HEK293 (cell line): Measurements from ENCODE around the gene ZCCHC2.

Experiments
- CTCF ChIA-PET: fragments of 350-600 bp; formaldehyde crosslinking; extraction: SDS; loops from one replicate; lab custom pipeline; 2021; ENCODE audit warnings: antibody characterized with exemption; lab: Yijun Ruan, JAX
- POLR2A ChIA-PET: fragments of 300-600 bp; formaldehyde crosslinking; extraction: SDS; loops from one replicate; lab custom pipeline; 2020; ENCODE audit warnings: antibody characterized with exemption, inconsistent platforms; lab: Yijun Ruan, JAX
- H3K27ac ChIP-seq: fragments of 200-500 bp; sonication (Bioruptor generic); 2 replicates; pipeline ENCODE4 v1.5.1; 2014; ENCODE audit warnings: low read depth, low read length, control low read depth, inconsistent platforms; ENCODE audit errors: extremely low read depth
- H3K36me3 ChIP-seq, 2 experiments: fragments of 200-500 bp in 1 of 2; sonication (Bioruptor generic) in 1 of 2; 1 replicate in 1 of 2; 2 replicates in 1 of 2; pipeline ENCODE4 v1.5.1; 2014 to 2017; ENCODE audit warnings: inconsistent platforms in 2 of 2, low read length in 2 of 2; ENCODE audit not compliant: control insufficient read depth in 2 of 2, insufficient read depth in 1 of 2
- H3K4me1 ChIP-seq: fragments of 200-500 bp; sonication (Bioruptor generic); 2 replicates; pipeline ENCODE4 v1.5.1; 2014; ENCODE audit warnings: mild to moderate bottlenecking, low read length, inconsistent platforms; ENCODE audit not compliant: control insufficient read depth, insufficient read depth
- H3K4me3 ChIP-seq: 2 replicates; pipeline ENCODE4 v1.5.1; 2011; ENCODE audit warnings: low read depth, mild to moderate bottlenecking, control low read depth, low read length, moderate library complexity
- H3K9me3 ChIP-seq: fragments of 200-500 bp; sonication (Bioruptor generic); 2 replicates; pipeline ENCODE4 v1.5.1; 2014; ENCODE audit warnings: low read depth, low read length, inconsistent platforms; ENCODE audit not compliant: control insufficient read depth, insufficient read depth
- BCL11A ChIP-seq: fragments of 450-650 bp; formaldehyde crosslinking; IDR thresholded peaks from 2 replicates; pipeline ENCODE4 v1.5.1; 2016; ENCODE audit warnings: low read depth, missing biosample characterization, missing genetic modification characterization
- ZNF114 ChIP-seq: fragments of 450-650 bp; formaldehyde crosslinking; IDR thresholded peaks from 2 replicates; pipeline ENCODE4 v1.5.0; 2017; ENCODE audit warnings: missing biosample characterization, missing genetic modification characterization
- ZNF138 ChIP-seq: fragments of 450-650 bp; formaldehyde crosslinking; IDR thresholded peaks from 2 replicates; pipeline ENCODE4 v1.5.1; 2016; ENCODE audit warnings: missing biosample characterization, missing genetic modification characterization, borderline replicate concordance
- ZNF2 ChIP-seq: fragments of 450-650 bp; formaldehyde crosslinking; IDR thresholded peaks from 2 replicates; pipeline ENCODE4 v1.5.1; 2016; ENCODE audit warnings: missing biosample characterization, missing genetic modification characterization
- ZNF311 ChIP-seq: fragments of 450-650 bp; formaldehyde crosslinking; IDR thresholded peaks from 2 replicates; pipeline ENCODE4 v1.5.1; 2017; ENCODE audit warnings: missing biosample characterization, missing genetic modification characterization, borderline replicate concordance
- ZNF335 ChIP-seq: fragments of 450-650 bp; formaldehyde crosslinking; conservative IDR thresholded peaks from 2 replicates; pipeline ENCODE4 v1.5.1; 2016; ENCODE audit warnings: missing biosample characterization, missing genetic modification characterization
- ZNF366 ChIP-seq: fragments of 450-650 bp; formaldehyde crosslinking; conservative IDR thresholded peaks from 2 replicates; pipeline ENCODE4 v1.5.1; 2016; ENCODE audit warnings: missing biosample characterization, missing genetic modification characterization
- ZNF501 ChIP-seq: fragments of 450-650 bp; formaldehyde crosslinking; IDR thresholded peaks from 2 replicates; pipeline ENCODE4 v1.5.1; 2016; ENCODE audit warnings: missing biosample characterization, missing genetic modification characterization
- ZNF610 ChIP-seq: fragments of 450-650 bp; formaldehyde crosslinking; IDR thresholded peaks from 2 replicates; pipeline ENCODE4 v1.5.1; 2016; ENCODE audit warnings: missing biosample characterization, missing genetic modification characterization, borderline replicate concordance
- ZNF626 ChIP-seq: fragments of 450-650 bp; sonication (Bioruptor Pico); formaldehyde crosslinking; IDR thresholded peaks from 2 replicates; pipeline ENCODE4 v1.5.1; 2018; ENCODE audit warnings: missing biosample characterization, missing genetic modification characterization, inconsistent platforms
- ZNF664 ChIP-seq: fragments of 450-650 bp; formaldehyde crosslinking; IDR thresholded peaks from 2 replicates; pipeline ENCODE4 v1.5.1; 2016; ENCODE audit warnings: missing biosample characterization, missing genetic modification characterization
- ZNF792 ChIP-seq: fragments of 450-650 bp; formaldehyde crosslinking; IDR thresholded peaks from 2 replicates; pipeline ENCODE4 v1.5.1; 2016; ENCODE audit warnings: missing biosample characterization, missing genetic modification characterization
- ZSCAN23 ChIP-seq: fragments of 450-650 bp; formaldehyde crosslinking; IDR thresholded peaks from 2 replicates; pipeline ENCODE4 v1.5.1; 2016; ENCODE audit warnings: missing biosample characterization, missing genetic modification characterization
- ZXDB ChIP-seq: fragments of 450-650 bp; formaldehyde crosslinking; IDR thresholded peaks from 2 replicates; pipeline ENCODE4 v1.5.1; 2016; ENCODE audit warnings: missing biosample characterization, missing genetic modification characterization
- TF ChIP-seq, protein P1 (sequence below): fragments of 450-650 bp; formaldehyde crosslinking; IDR thresholded peaks from 2 replicates; pipeline ENCODE4 v1.5.1; 2016; ENCODE audit warnings: missing biosample characterization, missing genetic modification characterization
- TF ChIP-seq, protein P2 (sequence below): fragments of 450-650 bp; formaldehyde crosslinking; IDR thresholded peaks from 2 replicates; pipeline ENCODE4 v1.5.1; 2016; ENCODE audit warnings: missing biosample characterization, missing genetic modification characterization, low read depth
- TF ChIP-seq, protein P3 (sequence below): fragments of 450-650 bp; formaldehyde crosslinking; IDR thresholded peaks from 2 replicates; pipeline ENCODE4 v1.5.1; 2016; ENCODE audit warnings: missing biosample characterization, missing genetic modification characterization
- TF ChIP-seq, protein P4 (sequence below): fragments of 450-650 bp; formaldehyde crosslinking; IDR thresholded peaks from 2 replicates; pipeline ENCODE4 v1.5.1; 2016; ENCODE audit warnings: missing biosample characterization, missing genetic modification characterization

The ZCCHC2 gene

DNA sequence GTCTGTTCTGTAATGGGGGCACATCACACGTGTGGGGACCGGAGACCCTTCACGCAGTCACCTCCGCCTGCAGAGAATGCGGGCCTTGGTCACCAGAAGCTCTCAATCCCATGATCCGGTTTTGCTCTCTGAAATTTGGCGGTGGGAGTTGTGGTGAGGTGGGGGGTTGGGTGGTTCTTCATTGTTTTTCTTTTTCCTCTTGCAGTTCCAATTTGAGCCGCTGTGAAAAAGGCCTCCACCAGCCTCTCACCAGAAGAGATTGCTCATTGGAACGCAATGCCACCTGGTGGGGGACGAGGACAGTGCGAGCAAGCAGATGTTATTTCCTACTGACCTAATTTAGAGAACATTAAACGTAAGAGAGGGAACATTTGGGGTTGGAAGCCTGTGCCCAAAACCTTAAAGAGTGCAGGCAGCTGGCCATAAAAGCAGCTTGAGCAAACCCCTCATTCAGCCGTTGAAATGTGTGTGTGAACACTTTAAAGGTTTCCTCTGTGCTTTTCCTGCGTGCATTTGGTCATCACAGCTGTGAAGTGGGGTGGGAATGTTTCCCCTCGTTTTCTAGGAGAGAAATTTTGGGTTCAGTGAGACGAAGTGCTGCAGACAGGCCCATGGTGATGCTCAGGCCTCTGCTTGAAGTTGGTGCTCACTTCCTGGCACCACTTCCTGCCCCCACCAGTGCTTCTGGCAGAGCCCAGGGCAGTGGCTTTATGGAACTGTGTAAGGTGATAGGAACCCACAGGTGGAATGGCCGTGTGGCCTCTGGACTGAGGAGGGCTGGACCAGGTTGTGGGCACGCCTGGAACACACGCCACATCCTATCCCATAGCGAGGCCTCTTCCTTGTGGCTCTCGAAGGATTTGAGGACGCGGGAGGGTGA lies 61.7 kb downstream of the ZCCHC2 start (continued):
- TF ChIP-seq ZNF138 (tag by site-specific recombination) (no peak), ZXDB (tag by site-specific recombination) (0 out of 2 replicates have a peak, but pooled peaks have one; percentile 31)
- TF ChIP-seq, protein P1, sequence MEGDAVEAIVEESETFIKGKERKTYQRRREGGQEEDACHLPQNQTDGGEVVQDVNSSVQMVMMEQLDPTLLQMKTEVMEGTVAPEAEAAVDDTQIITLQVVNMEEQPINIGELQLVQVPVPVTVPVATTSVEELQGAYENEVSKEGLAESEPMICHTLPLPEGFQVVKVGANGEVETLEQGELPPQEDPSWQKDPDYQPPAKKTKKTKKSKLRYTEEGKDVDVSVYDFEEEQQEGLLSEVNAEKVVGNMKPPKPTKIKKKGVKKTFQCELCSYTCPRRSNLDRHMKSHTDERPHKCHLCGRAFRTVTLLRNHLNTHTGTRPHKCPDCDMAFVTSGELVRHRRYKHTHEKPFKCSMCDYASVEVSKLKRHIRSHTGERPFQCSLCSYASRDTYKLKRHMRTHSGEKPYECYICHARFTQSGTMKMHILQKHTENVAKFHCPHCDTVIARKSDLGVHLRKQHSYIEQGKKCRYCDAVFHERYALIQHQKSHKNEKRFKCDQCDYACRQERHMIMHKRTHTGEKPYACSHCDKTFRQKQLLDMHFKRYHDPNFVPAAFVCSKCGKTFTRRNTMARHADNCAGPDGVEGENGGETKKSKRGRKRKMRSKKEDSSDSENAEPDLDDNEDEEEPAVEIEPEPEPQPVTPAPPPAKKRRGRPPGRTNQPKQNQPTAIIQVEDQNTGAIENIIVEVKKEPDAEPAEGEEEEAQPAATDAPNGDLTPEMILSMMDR (tag by site-specific recombination) = peak; percentile 95

DNA sequence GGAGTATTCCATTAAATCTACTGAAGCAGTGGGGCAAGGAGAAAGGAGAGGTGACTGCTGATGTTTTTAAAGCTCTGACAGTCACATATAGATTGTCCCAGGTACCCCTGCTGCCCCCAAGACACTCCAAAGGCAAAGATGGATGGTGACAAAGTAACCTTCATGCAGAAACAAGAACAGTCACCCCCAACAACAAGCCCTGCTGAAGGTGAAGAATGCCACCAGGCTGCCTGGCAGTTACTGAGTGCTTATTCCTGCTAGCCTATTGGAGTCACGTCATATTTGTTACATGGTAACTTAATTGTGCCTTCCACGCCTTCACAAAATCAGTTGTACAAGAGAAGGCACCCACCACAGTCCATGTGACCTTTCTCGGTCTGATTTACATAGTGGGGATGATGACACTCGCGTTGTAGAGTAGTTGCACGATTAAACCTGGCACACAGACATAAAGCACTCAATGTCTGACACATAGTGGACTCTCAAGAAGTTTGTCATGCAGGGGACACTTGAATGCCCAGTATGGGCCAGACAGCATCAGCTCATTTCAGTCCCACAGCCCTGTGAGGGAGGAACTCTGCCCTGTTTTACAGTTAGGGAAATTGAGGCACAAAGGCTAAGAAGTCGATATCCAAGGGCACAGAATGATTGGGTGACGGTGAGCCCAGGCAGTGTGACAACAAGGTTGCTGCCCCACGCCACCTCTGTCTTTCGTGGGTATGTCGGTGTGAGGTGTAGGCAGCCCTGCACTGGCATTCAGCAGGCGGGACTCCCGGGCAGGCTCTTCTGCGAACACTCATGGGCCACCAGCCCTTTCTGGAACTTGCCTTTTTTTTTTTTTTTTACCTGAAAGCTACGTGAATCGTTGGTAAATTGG lies 62.7 kb downstream of the ZCCHC2 start:
- H3K4me1 ChIP-seq = peaks cover 4% of the 10 kb centered on the region; the same call in 1 of the 2 replicates
- no peak overlapping the region for H3K4me3 ChIP-seq
- H3K27ac ChIP-seq = no peak overlapping the region
- TF ChIP-seq ZNF626 (tag by site-specific recombination) (no peak), ZNF311 (no peak), ZNF501 (tag by site-specific recombination) (no peak), ZNF335 (no peak), ZNF664 (tag by site-specific recombination) (no peak), ZNF2 (tag by site-specific recombination) (no peak), ZNF114 (tag by site-specific recombination) (no peak), ZSCAN23 (tag by site-specific recombination) (no peak), ZNF610 (tag by site-specific recombination) (no peak), ZNF792 (tag by site-specific recombination) (no peak), ZNF366 (tag by site-specific recombination) (no peak), BCL11A (tag by site-specific recombination) (no peak)
- TF ChIP-seq, protein P2, sequence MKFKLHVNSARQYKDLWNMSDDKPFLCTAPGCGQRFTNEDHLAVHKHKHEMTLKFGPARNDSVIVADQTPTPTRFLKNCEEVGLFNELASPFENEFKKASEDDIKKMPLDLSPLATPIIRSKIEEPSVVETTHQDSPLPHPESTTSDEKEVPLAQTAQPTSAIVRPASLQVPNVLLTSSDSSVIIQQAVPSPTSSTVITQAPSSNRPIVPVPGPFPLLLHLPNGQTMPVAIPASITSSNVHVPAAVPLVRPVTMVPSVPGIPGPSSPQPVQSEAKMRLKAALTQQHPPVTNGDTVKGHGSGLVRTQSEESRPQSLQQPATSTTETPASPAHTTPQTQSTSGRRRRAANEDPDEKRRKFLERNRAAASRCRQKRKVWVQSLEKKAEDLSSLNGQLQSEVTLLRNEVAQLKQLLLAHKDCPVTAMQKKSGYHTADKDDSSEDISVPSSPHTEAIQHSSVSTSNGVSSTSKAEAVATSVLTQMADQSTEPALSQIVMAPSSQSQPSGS (tag by site-specific recombination) = no peak
- TF ChIP-seq, protein P3, sequence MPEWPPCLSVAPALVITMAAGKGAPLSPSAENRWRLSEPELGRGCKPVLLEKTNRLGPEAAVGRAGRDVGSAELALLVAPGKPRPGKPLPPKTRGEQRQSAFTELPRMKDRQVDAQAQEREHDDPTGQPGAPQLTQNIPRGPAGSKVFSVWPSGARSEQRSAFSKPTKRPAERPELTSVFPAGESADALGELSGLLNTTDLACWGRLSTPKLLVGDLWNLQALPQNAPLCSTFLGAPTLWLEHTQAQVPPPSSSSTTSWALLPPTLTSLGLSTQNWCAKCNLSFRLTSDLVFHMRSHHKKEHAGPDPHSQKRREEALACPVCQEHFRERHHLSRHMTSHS (tag by site-specific recombination) = no peak
- TF ChIP-seq, protein P4, sequence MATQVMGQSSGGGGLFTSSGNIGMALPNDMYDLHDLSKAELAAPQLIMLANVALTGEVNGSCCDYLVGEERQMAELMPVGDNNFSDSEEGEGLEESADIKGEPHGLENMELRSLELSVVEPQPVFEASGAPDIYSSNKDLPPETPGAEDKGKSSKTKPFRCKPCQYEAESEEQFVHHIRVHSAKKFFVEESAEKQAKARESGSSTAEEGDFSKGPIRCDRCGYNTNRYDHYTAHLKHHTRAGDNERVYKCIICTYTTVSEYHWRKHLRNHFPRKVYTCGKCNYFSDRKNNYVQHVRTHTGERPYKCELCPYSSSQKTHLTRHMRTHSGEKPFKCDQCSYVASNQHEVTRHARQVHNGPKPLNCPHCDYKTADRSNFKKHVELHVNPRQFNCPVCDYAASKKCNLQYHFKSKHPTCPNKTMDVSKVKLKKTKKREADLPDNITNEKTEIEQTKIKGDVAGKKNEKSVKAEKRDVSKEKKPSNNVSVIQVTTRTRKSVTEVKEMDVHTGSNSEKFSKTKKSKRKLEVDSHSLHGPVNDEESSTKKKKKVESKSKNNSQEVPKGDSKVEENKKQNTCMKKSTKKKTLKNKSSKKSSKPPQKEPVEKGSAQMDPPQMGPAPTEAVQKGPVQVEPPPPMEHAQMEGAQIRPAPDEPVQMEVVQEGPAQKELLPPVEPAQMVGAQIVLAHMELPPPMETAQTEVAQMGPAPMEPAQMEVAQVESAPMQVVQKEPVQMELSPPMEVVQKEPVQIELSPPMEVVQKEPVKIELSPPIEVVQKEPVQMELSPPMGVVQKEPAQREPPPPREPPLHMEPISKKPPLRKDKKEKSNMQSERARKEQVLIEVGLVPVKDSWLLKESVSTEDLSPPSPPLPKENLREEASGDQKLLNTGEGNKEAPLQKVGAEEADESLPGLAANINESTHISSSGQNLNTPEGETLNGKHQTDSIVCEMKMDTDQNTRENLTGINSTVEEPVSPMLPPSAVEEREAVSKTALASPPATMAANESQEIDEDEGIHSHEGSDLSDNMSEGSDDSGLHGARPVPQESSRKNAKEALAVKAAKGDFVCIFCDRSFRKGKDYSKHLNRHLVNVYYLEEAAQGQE (tag by site-specific recombination) = no peak
- TF ChIP-seq, all 188 proteins: peak for 0
- Histone ChIP-seq H3K9me3 (no peaks in the 10 kb centered on the region), H3K36me3 (peaks cover 0 to 5% of the 10 kb centered on the region in 2 experiments; a peak in 2 of 3 replicates)
- ChIA-PET CTCF (interaction anchor here (0.6 to 5.2 kb wide), 44 partner anchors 8 to 1241 kb away, joined by 3 to 79 read pairs (median 4); partner anchors contain the start of genes PHLPP1 and ZCCHC2), POLR2A (no interaction called here)
